GM18505 (cell line): ENCODE data around the gene ECHDC1.

Source experiments
- ATAC-seq: cut with Tn5 transposase; IDR thresholded peaks from one replicate; pipeline ENCODE4 v1.9.1; 2021; ENCODE audit not compliant: unreplicated experiment
- POLR2A ChIP-seq: IDR thresholded peaks from 4 replicates; pipeline ENCODE4 v1.6.1; 2011; ENCODE audit warnings: borderline replicate concordance; ENCODE audit not compliant: insufficient read depth, insufficient read length; ENCODE audit errors: extremely low read depth

The ECHDC1 gene

DNA sequence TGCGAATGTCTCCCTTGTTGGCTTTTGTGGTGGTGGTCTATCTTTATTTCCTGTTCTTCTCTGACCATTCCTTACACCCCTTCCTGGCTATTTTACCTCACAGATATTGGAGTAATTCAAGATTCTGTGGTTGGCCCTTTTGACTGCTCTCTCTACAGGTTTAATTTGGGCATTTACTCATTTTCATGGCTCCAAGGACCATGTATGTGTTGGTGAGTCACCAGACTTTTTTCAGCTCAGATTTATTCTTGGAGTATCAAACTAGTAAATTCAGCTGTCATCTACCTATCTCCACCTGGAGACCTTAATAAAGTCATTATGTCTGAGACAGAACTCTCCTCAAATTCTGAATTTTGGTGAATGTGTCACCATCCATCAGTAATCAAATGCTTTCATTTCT, 61.2 kb downstream of the ECHDC1 start:
- no peak for ATAC-seq
- TF ChIP-seq POLR2A = no peak

DNA sequence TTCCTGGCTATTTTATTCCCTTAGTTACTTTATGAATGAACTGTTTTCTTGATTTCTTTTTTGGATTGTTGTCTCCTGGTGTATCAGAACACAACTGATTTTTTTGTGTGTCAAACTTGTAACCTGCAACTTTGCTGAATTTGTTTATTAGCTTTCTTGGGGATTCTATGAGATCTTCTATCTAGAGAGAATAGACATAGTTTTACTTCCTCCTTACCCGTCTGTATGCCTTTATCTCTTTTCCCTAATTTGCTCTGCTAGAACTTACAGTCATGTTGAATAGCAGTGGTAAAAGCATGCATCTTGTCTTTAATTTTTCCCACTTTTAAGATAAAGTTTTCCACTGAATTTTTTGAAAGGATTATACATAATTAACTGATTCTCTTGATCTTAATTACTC, 63.6 kb downstream of the ECHDC1 start:
- no peak for ATAC-seq
- TF ChIP-seq POLR2A = no peak

DNA sequence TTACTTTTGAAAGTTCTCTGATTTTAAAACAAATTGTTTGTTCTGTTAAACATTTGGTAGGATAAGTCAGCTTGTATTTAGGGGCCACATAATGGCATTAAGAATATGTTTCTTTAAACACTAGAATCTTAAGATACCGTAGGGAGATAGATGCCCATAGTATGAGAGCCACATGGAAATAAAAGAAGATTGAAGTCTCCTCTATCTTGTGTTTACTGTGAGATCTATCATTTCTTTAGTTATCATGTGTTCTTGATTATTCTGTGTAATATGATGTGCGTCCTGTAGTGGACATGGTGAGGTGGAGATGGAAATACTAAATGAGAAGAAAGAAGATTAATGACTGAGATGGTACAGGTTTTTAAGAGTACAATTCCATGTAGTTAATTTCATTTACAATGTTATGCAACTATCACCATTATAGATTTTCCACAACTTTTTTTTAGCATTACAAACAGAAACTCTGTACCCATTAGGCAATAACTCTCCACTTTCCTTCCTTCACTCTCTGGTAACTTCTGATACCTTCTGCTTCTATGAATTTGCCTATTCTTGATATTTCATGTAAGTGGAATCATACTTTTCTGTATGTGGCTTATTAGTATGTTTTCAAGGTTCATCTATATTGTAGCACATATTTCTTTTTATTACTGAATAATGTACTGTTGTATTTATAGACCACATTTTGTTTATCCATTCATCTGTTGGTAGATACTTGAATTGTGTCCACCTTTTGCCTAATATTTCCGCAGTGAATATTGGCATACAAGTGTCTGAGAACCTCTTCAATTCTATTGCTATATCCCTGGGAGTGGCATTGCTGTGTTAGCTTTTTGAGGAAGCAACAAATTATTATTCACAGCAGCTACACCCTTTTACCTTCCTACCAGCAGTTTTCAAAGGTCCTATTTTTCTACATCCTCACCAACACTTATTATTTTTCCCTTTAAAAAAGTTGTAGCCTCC, 65.2 kb downstream of the ECHDC1 start:
- no peak for ATAC-seq

DNA sequence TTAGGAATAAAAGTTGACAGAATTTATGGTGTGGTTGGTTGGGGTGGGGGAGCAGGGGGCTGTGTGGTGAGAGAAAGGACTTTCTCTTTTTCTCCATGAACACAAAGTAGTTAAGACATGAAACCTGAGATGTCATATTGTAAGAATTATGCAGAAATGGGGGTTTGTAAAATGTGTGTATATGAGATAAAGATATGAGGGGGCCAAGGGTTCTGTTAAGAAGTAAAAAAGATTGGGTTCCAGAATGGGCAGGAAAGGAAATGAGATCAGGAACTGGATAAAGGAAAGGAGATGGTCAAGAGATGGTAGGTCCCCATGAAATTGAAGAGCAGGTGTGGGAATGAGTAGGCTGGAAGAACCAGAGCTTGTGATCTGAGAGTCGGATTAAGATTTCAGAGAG, 67.1 kb downstream of the ECHDC1 start:
- no peak for TF ChIP-seq POLR2A
- no peak for ATAC-seq

More for the DNA sequence above, 65.2 kb downstream of the ECHDC1 start:
- TF ChIP-seq POLR2A = no peak

DNA sequence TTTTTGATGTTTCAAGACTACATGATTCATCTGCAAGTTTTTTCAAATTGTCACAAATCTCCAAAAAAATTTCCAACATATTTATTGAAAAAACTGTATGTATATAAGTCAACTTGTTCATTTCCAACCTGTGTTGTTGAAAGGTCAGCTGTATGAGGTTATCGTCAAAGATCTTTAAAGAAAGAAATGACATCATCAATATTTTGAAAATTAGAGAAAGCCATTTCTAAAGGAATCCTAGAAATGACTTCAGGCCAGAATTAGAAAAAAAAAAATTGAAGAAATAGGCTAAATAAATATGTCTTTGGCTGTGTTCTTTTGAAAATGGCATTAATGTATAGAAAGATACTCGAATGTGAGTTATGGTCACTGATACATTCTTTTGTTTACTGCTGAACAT, 69.9 kb downstream of the ECHDC1 start:
- no peak for ATAC-seq
- no peak for TF ChIP-seq POLR2A

DNA sequence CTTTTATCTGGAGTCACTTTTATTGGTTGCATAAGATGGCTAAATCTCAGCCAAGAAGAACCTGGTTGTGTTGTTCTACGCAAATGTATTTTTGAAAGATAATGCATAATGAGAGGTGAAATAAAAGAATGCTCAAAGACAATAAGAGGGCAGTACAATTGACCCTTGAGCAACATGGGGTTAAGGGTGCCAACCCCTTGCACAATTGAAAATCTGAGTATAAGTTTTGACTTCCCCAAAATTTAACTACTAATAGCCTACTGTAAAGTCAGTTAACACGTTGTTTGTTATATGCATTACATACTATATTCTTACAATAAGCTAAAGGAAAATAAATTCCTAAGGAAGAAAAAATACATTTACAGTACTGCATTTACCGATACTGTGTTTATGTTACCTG, 70.8 kb downstream of the ECHDC1 start:
- TF ChIP-seq POLR2A = no peak
- ATAC-seq = no peak

DNA sequence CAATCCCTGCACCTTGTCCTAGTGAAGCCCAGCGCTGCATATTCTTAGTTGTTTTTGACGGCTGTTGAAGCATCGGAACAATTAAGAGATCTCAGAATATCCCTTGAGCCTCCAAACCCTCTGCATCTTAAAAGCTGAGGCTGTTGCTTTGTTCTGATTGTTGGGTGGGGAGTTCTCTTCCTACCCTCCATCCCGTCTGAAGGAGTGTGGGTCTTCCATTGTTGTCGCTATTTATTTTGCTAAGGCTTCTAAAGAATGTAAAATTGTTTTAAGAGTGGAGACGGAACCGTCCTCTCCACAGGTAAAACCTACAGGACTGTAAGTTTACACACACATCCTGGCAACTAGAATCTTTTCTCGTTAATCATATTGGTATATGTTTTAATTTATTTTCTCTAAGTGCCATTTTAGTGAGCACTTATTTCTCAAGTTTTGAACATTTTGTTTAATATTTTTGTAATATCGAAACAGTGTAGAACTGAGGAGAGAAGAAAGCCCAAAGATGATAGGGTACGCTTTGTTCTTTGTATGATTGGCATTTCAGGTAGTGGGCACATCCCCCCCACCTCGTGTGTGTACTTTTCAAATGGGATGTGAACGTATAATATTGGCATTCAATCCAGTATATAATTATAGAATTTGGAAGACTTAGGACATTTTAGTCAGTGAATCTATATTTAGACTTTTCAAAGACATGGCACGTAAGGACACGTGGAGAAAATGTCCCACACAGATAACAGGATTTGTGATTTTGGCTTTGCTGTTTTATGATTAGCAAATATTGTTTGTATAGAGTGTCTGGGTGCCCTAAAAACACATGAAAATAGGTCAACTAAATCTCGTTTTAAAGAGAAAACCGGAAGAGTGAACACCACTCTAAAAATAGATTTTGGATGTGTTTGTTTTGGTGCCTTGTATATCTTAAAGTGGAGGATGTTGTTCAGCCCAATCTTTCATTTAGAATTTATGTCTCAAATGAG, 75.5 kb downstream of the ECHDC1 start:
- ATAC-seq = no peak
- no peak for TF ChIP-seq POLR2A

DNA sequence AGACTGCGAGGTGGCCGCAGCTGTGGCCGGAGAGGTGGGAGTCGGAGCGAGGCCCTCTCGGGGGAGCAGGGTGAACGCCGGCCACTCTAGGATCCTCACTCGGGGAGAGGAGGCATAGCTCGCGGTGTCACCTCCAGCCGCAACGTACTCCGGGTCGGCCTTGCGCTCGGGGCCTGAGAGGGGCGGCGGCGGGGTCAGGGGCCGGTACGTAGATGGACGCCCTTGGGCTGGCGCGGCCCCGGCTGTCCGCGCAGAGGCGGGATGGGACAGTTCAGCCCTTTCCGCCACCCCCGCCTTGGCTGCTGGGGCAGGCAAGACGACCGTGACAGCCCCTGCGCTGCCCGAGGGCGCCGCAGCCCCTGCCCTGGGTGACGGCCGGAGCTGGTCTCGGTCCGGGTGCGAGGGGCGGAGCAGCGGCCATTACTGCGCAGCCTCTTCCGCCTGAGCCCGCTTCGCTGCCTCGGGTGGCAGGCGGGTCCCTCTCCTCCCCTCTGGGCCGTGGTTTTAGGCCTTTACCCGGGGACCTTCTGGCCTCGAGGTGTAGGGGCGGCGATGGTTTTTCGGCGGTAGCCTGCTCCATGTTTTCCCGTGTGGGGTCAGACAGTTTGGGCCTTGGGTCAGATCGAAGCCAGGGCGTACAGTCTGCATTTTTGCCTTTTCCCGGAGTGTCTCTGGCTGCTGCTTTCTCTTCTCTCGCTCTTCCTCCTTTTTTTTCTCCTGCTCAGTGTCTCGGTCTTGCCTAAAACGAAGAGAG, 76.3 kb downstream of the ECHDC1 start:
- peak; percentile 76 for ATAC-seq
- peak; percentile 95 for TF ChIP-seq POLR2A

DNA sequence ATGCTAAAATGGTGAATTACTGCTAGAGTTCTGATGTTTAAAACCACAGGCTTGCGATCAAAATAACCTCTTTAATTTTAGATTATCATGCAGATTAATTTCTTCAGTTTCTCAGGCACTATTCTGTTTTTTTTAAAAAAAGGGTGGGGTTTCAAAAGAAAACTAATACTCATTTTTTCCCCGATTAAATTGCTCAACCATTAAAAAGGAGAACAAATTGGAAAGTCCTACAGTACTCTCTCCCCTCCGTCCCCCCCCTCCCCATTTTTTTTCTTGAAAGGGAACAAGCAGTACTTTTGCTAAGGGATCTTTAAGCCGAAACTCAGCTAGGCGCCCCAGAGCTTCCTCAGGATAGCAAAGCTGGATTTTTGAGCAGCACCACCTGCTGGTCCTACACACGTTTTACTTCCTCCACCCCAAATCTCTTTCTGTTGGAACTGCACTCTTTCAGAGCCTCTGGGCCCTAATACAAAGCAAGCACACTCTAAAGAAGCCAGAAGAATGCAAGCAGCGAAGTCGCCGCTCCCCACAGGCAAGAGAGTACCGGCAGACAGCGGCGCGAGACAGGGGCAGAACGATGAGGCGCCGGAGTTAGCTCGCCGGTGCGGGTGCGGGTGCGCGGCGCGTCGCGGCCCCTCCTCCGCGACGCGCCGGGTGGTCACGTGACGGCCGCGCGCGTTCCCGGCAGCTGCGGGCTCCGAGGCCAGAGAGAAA, 77.1 kb downstream of the ECHDC1 start, which contains the start of gene RNF146:
RNF146 (plus strand) TSS at position 687 of the 714 bp plus-strand sequence. CDS start 13,475 bp downstream, outside the sequence.
- no peak for TF ChIP-seq POLR2A
- peak; percentile 84 for ATAC-seq

DNA sequence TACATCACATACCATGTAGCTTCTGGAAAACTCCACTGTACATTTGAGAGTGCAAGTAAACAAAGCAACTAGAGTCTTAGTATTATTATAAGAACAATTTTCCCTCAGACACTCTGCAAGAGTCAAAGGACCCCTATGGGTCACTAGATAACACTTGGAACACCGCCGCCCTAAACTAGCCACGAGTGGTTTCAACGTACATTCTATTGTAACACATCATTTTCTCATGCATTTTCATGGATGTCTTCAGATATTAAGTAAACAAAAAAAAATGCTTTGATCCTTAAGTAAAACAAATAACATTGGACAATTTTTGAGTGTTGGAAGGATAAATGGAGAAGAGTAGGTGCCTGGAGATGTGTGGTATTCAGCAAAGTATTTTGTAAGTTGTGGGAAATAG, 79.9 kb downstream of the ECHDC1 start:
- TF ChIP-seq POLR2A = no peak
- no peak for ATAC-seq

DNA sequence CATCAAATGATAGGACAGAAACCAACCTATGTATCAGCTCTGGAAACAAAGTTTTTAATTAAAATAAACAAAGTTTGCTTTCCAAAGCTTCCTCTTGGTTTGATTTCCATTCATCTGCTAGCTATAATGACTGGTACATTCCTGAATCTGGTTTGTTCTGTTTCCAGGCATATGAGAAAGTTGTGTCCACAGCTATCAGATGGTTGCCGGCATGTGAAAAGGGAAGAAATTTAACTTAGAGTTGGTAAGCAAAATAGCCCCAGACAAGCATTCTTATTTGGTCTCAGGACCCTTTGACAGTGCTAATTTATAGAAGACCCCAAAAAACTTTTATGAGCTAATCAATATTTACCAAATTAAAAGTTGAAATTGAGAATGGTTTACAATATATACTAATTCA, 80.5 kb downstream of the ECHDC1 start:
- ATAC-seq = no peak
- no peak for TF ChIP-seq POLR2A

DNA sequence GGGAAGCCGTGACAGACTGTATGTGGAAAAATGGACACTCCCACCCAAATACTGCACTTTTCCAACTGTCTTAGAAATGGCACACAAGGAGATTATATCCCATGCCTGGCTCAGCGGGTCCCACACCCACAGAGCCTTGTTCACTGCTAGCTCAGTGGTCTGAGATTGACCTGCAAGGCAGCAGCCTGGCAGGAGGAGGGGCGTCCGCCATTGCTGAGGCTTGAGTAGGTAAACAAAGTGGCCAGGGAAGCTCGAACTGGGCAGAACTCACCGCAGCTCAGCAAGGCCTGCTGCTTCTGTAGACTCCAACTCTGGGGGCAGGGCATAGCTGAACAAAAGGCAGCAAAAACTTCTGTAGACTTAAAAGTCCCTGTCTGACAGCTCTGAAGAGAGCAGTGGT, 88.1 kb downstream of the ECHDC1 start:
- no peak for ATAC-seq
- TF ChIP-seq POLR2A = no peak

DNA sequence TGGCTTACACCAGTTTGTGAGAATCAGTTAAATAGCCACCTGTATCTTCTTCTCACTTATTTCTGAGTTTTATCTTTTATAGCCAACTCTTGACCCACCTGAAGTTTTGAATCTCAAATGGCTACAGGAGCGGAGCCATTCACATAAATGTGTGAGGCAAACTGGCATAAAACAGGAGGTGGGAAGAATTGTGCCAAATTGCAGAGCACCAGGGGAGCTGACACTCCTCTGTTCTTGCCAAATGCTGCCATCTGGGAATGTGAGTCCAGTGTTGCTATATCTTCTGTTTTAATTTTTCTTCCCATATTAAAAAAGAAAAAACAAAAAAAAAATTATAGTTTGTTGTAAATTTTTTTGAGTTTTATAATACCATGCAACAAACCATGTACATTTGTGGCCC, 93.8 kb downstream of the ECHDC1 start:
- no peak for ATAC-seq
- TF ChIP-seq POLR2A = no peak
